Measurements from ENCODE around the gene KLRC4.
"Not testable (repeated sequence)": the region's sequence is repeated elsewhere in the genome, so short reads cannot be mapped to it uniquely, and the experiment has no call there.

The KLRC4 gene

GRCh38 chr12:10396176-10396575 lies 13.4 kb downstream of the KLRC4 start:
- DNase-seq, result not testable (repeated sequence)

DNA sequence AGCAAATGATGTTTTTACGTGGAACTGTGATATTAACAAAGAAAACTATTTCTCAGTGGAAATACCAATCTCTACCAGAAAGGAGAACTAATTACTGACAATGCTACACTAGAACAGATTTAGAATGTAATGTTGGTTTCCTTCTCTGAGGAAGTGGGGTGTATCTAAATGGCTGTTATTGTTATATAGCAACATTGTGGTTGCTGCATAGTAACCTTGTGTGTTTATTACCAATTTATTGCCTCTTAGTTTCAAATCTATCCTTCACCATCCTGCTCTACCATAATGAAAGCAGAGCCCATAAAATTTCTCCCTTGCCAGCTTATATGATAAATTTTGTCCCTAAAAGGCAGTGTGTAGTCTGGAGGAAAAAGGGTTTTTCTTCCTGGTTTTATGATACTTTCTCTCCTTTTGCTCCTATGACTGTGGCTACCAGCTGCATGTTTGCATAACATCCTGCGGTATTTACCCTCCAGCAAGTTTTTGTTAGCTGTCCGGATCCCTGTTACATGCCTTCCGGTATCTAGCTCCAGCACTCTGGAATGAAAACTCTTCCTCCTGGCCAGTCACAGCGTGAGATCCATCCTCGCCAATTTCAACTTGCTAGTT lies 14.1 kb downstream of the KLRC4 start:
- DNase-seq, result peak; percentile 13

DNA sequence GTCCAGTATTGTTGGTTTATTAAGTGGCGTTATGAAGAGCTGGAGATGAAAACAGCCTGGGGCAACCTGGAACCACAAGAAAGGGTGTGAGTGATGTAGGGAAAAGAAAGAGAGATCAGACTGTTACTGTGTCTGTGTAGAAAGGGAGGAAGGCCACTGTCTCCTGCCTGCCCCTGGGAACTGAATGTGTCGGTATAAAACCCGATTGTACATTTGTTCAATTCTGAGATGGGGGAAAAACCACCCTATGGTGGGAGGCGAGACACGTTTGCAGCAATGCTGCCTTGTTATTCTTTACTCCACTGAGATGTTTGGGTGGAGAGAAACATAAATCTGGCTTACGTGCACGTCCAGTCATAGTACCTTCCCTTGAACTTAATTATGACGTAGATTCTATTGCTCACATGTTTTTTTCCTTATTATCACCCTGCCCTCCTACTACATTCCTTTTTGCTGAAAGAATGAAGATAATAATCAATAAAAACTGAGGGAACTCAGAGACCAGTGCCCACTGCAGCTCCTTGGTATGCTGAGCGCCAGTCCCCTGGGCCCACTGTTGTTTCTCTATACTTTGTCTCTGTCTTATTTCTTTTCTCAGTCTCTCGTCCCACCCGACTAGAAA lies 14.9 kb downstream of the KLRC4 start:
- not testable (repeated sequence) for DNase-seq

DNA sequence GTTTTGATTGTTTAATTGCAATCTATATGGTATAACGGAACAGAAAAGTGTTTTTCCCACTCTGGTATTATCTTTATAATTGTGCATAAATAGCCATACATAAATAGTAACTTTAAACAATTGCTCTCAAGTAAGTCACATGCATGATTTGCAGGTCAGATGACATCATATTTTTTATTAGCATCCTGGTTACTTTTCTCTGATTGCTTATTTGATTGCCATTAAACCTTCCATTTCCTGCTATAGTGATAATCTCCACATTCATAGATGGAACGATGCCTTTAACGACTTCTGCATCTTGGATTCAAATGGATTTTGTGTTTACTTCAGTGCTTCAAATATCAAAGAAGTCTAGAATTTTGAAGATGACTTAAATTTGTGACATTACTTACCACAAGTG lies 16.3 kb downstream of the KLRC4 start:
- no peak for DNase-seq

GRCh38 chr12:10392394-10392930 lies 17.1 kb downstream of the KLRC4 start:
- DNase-seq, result no peak

DNA sequence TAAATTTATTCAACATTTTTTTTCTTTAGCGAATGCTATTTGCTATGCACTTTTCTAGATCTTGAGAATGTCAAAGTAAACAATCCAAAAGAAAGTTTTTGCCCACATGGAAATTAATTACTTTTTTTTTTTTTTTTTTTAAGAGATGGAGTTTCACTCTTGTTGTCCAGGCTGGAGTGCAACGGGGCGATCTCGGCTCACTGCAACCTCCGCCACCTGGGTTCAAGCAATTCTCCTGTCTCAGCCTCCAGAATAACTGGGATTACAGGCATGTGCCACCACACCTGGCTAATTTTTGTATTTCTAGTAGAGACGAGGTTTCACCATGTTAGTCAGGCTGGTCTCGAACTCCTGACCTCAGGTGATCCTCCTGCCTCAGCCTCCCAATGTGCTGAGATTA lies 18.6 kb downstream of the KLRC4 start:
- DNase-seq, result not testable (repeated sequence)

DNA sequence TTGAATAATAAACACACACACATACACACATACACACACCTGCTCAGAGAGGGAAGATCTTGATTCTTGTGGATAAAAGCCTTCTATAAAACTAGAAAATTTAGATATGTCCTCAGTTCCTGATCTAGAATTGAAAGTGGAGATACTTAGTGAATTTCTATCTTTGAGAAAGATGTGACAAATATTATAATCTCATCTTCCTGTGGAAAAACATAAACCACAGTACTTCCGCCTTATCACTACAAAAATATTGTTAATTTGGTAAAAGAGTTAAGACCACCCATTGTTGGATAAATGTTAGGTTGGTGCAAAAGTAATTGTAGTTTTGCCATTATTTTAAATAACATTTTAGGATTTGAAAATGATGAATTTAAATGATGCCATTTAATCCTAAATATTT lies 19.7 kb downstream of the KLRC4 start, which contains the start of gene KLRK1:
KLRK1 (minus strand) TSS at position 138 of the 400 bp plus-strand sequence. CDS start 1,231 bp downstream, outside the sequence.
- no peak for DNase-seq

DNA sequence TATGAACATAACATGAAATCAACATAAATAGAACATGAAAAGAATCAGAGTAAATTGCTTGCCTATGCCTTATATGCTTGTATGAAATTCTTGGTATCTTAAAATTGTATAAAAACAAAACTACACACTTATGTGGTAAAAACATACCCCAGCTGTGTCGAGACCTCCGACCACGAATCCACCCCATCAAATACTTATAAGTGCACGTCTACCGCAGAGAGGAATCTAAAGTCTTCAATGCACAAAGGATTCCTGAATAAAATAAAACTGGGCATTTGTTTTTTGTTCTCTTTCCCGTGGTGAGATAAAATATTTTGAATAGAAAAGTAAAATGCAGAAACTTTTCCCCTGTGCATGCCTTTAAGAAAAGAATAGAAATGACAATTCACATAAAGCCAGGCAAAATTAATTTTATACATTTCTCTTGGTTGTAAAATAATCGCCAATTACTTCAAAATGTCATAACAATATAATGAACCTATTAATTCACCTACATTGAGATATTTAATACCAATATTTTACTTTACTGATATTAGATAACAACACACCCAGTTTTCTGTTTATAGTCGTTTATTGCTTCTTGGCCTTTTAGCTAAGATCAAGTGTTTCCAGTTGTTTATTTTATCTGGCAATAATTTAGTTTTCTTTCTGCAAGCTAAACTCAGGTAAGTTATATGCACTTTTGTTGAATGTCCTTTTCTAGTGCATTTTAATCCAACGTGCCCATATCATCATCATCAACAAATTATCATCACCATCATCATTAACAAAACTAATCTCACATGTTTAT lies 20.7 kb downstream of the KLRC4 start:
- no peak for DNase-seq

DNA sequence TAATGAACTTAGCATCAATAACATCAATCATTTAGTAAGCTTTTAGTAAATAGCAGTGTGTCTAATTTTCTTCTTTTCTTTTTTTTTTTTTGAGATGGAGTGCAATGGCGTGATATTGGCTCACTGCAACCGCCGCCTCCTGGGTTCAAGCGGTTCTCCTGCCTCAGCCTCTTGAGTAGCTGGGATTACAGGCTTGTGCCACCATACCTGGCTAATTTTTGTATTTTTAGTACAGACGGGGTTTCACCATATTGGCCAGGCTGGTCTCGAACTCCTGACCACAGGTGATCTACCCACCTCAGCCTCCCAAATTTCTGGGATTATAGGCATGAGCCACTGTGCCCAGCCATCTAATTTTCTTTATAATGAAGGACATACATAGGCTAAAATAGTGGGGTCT lies 22.1 kb downstream of the KLRC4 start:
- DNase-seq, result not testable (repeated sequence)

DNA sequence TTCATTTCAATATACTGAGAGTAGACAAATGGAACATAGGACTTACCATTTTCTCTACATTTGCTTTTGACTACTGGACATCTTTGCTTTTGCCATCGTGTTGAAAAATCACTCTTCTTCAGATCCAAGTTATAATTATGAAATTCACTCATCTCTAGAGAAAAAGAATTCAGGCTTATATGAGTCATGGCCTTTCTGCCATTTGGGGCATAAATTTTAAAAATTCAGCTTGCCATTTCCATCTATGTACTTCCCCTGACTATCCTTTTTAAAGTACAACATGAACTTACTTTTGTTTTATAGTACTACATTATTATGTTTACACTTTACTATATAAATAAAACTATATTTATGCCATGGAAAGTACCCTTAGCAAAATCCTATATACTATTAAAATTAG lies 22.7 kb downstream of the KLRC4 start:
- no peak for DNase-seq

GRCh38 chr12:10385166-10385613 lies 24.4 kb downstream of the KLRC4 start:
- DNase-seq, result no peak

DNA sequence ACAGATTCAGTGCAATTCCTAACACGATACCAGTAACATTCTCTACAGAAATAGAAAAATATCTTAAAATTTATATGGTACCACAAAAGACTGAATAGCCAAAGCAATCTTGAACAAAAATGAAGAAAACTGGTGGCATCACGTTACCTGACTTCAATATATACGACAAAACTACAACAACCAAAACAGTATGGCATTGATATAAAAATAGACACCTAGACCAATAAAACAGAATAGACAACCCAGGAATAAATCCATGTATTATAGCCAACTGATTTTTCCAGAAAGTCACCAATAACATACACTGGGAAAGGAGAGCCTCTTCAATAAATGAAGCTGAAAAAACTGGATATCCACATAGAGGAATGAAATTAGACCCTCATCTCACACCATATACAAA lies 25.4 kb downstream of the KLRC4 start:
- no peak for DNase-seq

GRCh38 chr12:10381928-10382628 lies 27.5 kb downstream of the KLRC4 start:
- DNase-seq, result no peak

DNA sequence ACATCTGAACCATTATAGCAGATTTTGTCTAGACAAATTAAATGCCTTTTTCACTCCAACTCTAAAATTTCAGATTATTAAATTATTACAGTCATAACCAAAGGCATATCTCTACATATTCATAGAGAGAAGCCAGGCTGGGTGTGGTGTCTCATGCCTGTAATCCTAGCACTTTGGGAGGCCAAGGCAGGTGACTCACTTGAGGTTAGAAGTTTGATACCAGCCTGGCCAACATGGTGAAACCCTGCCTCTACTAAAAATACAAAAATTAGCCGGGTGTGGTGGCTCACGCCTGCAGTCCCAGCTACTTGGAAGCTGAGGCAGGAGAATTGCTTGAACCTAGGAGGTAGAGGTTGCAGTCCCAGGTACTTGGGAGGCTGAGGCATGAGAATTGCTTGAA lies 30.8 kb downstream of the KLRC4 start:
- DNase-seq, result not testable (repeated sequence)

DNA sequence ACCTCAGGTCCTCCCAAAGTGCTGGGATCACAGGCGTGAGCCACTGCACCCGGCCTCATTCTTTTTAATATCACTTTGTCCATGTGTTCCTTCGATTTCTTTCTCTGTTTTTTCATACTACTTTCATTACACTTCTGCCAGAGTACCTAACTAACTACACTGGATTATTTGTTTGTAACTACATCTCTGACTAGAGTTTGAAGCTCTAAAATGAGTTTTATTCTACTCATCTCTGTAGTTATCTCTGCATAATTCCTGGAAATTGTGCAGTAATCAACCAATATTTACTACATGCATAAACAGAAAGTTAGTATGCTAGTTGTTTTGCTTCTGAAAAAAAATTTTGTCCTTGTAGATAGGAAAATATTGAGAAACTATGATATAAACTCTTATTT lies 34.9 kb downstream of the KLRC4 start:
- no peak for DNase-seq

- no peak for DNase-seq
These were observed 37.0 kb downstream of the KLRC4 start for GRCh38 chr12:10372559-10372958.

- DNase-seq, result not testable (repeated sequence)
These were observed 37.5 kb downstream of the KLRC4 start for GRCh38 chr12:10371893-10372535.

GRCh38 chr12:10369557-10370415 lies 39.8 kb downstream of the KLRC4 start:
- DNase-seq, result no peak

GRCh38 chr12:10368206-10369171 lies 41.1 kb downstream of the KLRC4 start:
- DNase-seq, result no peak

- not testable (repeated sequence) for DNase-seq
These were observed 41.8 kb downstream of the KLRC4 start for GRCh38 chr12:10367714-10368113.
